SK-N-SH treated with all-trans-retinoic acid at 6 μM for 48 hours (cell line): ENCODE data around the gene RAP1GAP.

ENCODE experiments used
- ATAC-seq: fragments of 200-7000 bp; cut with Tn5 transposase; 3 replicates; pipeline ENCODE4 v1.9.1; 2020; ENCODE audit warnings: mild to moderate bottlenecking, moderate library complexity
- ARNTL ChIP-seq: fragments of 450-650 bp; formaldehyde crosslinking; IDR thresholded peaks from 2 replicates; pipeline ENCODE4 v1.5.0; 2020; ENCODE audit warnings: low read depth, mild to moderate bottlenecking, moderate library complexity, borderline replicate concordance
- BACH2 ChIP-seq: fragments of 250-450 bp; sonication (Bioruptor Pico); IDR thresholded peaks from 2 replicates; pipeline ENCODE4 v1.9.0; 2021; ENCODE audit warnings: mild to moderate bottlenecking, borderline replicate concordance
- CSDC2 ChIP-seq: fragments of 250-450 bp; sonication (Bioruptor Pico); IDR thresholded peaks from 2 replicates; pipeline ENCODE4 v1.5.0; 2020; ENCODE audit warnings: mild to moderate bottlenecking, moderate library complexity
- CSRNP3 ChIP-seq: fragments of 250-450 bp; sonication (Bioruptor Pico); IDR thresholded peaks from 2 replicates; pipeline ENCODE4 v1.5.1; 2021; ENCODE audit warnings: mild to moderate bottlenecking, moderate library complexity
- ESRRG ChIP-seq: fragments of 250-450 bp; sonication (Bioruptor Pico); IDR thresholded peaks from 2 replicates; pipeline ENCODE4 v1.6.1; 2021; ENCODE audit warnings: mild to moderate bottlenecking
- GLIS3 ChIP-seq: fragments of 250-450 bp; sonication (Bioruptor Pico); IDR thresholded peaks from 2 replicates; pipeline ENCODE4 v1.5.0; 2020; ENCODE audit warnings: mild to moderate bottlenecking, moderate library complexity
- OSR1 ChIP-seq: fragments of 250-450 bp; sonication (Bioruptor Pico); IDR thresholded peaks from 2 replicates; pipeline ENCODE4 v1.8.0; 2022; ENCODE audit warnings: moderate library complexity, mild to moderate bottlenecking, inconsistent platforms
- PATZ1 ChIP-seq: fragments of 250-450 bp; sonication (Bioruptor Pico); IDR thresholded peaks from 2 replicates; pipeline ENCODE4 v1.8.0; 2020; ENCODE audit warnings: mild to moderate bottlenecking, moderate library complexity, borderline replicate concordance
- POU6F1 ChIP-seq: fragments of 250-450 bp; sonication (Bioruptor Pico); IDR thresholded peaks from 2 replicates; pipeline ENCODE4 v1.8.0; 2021; ENCODE audit warnings: low read depth, mild to moderate bottlenecking, moderate library complexity, borderline replicate concordance
- PPARA ChIP-seq: fragments of 250-450 bp; sonication (Bioruptor Pico); IDR thresholded peaks from 2 replicates; pipeline ENCODE4 v1.5.0; 2020; ENCODE audit warnings: mild to moderate bottlenecking, borderline replicate concordance
- RARB ChIP-seq: fragments of 250-450 bp; sonication (Bioruptor Pico); IDR thresholded peaks from 2 replicates; pipeline ENCODE4 v1.8.0; 2021; ENCODE audit warnings: mild to moderate bottlenecking, moderate library complexity
- TCF4 ChIP-seq: fragments of 250-450 bp; sonication (Bioruptor Pico); IDR thresholded peaks from 2 replicates; pipeline ENCODE4 v1.8.0; 2021; ENCODE audit warnings: mild to moderate bottlenecking, moderate library complexity, borderline replicate concordance
- TOX ChIP-seq: fragments of 250-450 bp; sonication (Bioruptor Pico); IDR thresholded peaks from 2 replicates; pipeline ENCODE4 v1.8.0; 2021; ENCODE audit warnings: mild to moderate bottlenecking, moderate library complexity, borderline replicate concordance
- TSHZ2 ChIP-seq: fragments of 250-450 bp; sonication (Bioruptor Pico); IDR thresholded peaks from 2 replicates; pipeline ENCODE4 v1.5.0; 2020; ENCODE audit warnings: mild to moderate bottlenecking, moderate library complexity
- ZC3H10 ChIP-seq: fragments of 250-450 bp; sonication (Bioruptor Pico); IDR thresholded peaks from 2 replicates; pipeline ENCODE4 v1.5.1; 2021; ENCODE audit warnings: mild to moderate bottlenecking, moderate library complexity
- ZFP3 ChIP-seq: fragments of 250-450 bp; sonication (Bioruptor Pico); IDR thresholded peaks from 2 replicates; pipeline ENCODE4 v1.5.0; 2020; ENCODE audit warnings: mild to moderate bottlenecking, moderate library complexity
- ZFP30 ChIP-seq: fragments of 450-650 bp; formaldehyde crosslinking; IDR thresholded peaks from 2 replicates; pipeline ENCODE4 v1.5.0; 2022; ENCODE audit warnings: mild to moderate bottlenecking, moderate library complexity
- ZNF565 ChIP-seq: fragments of 450-650 bp; formaldehyde crosslinking; conservative IDR thresholded peaks from 2 replicates; pipeline ENCODE4 v1.5.0; 2020; ENCODE audit warnings: low read depth, mild to moderate bottlenecking, moderate library complexity
- ZNF70 ChIP-seq: fragments of 450-650 bp; formaldehyde crosslinking; IDR thresholded peaks from 2 replicates; pipeline ENCODE4 v1.5.0; 2020; ENCODE audit warnings: mild to moderate bottlenecking, moderate library complexity

The RAP1GAP gene

GRCh38 chr1:21612057-21612456 is 57.1 kb downstream of the RAP1GAP start:
- TF ChIP-seq RARB (CRISPR knock-in tag) (no peak), CSRNP3 (CRISPR knock-in tag) (no peak), GLIS3 (CRISPR knock-in tag) (no peak), PATZ1 (CRISPR knock-in tag) (no peak), ZNF70 (CRISPR knock-in tag) (no peak)
- no peak for ATAC-seq

- TF ChIP-seq CSRNP3 (CRISPR knock-in tag) (no peak), ZFP3 (CRISPR knock-in tag) (no peak), OSR1 (CRISPR knock-in tag) (no peak), ZC3H10 (CRISPR knock-in tag) (no peak), CSDC2 (CRISPR knock-in tag) (no peak), TOX (no peak), TSHZ2 (CRISPR knock-in tag) (no peak), TCF4 (CRISPR knock-in tag) (no peak), ZFP30 (no peak), PATZ1 (CRISPR knock-in tag) (no peak), POU6F1 (CRISPR knock-in tag) (no peak), ESRRG (no peak), PPARA (no peak), ZNF70 (CRISPR knock-in tag) (no peak), ARNTL (no peak)
- no peak for ATAC-seq
Observed at GRCh38 chr1:21610989-21611785, 58.0 kb downstream of the RAP1GAP start.

- ATAC-seq = no peak
- no peak for TF ChIP-seq OSR1 (CRISPR knock-in tag)
- TF ChIP-seq PPARA = no peak
- no peak for TF ChIP-seq TOX
- no peak for TF ChIP-seq POU6F1 (CRISPR knock-in tag)
- no peak for TF ChIP-seq BACH2 (CRISPR knock-in tag)
- TF ChIP-seq ZNF565 = no peak
- TF ChIP-seq ZC3H10 (CRISPR knock-in tag) = no peak
- no peak for TF ChIP-seq TSHZ2 (CRISPR knock-in tag)
- no peak for TF ChIP-seq ZNF70 (CRISPR knock-in tag)
- TF ChIP-seq TCF4 (CRISPR knock-in tag) = no peak
Observed at GRCh38 chr1:21610027-21610426, 59.1 kb downstream of the RAP1GAP start.
